Activated CD4-positive, alpha-beta T cell treated with anti-CD3 and anti-CD28 coated beads, Interleukin-2, amount 10 ng/mL, durations not matched to agents 24 days and 14 days (primary cell): ENCODE measurements around the gene SCMH1. TPM values are rescaled to one million over a fixed set of nuclear protein-coding genes. Genes with fewer than 3 reads are reported as not detected.
A peak's percentile ranks its signal among the peaks of the same experiment; 100 is the strongest.

ENCODE experiments used
- DNase-seq: peaks from one replicate; pipeline ENCODE4 v3.0.0; 2022
- H3K27ac Mint-ChIP-seq: one replicate; pipeline ENCODE4 v1.8.0; 2022; ENCODE audit warnings: mild to moderate bottlenecking, mixed read lengths
- H3K27me3 Mint-ChIP-seq: one replicate; pipeline ENCODE4 v1.8.0; 2022; ENCODE audit warnings: mixed read lengths
- H3K36me3 Mint-ChIP-seq: one replicate; pipeline ENCODE4 v1.8.0; 2022; ENCODE audit warnings: low read depth, mild to moderate bottlenecking, mixed read lengths
- H3K4me1 Mint-ChIP-seq: one replicate; pipeline ENCODE4 v1.8.0; 2021; ENCODE audit warnings: mixed read lengths
- H3K4me3 Mint-ChIP-seq: one replicate; pipeline ENCODE4 v1.8.0; 2022; ENCODE audit warnings: mild to moderate bottlenecking, moderate library complexity, mixed read lengths
- H3K9me3 Mint-ChIP-seq: one replicate; pipeline ENCODE4 v1.8.0; 2021; ENCODE audit warnings: mixed read lengths
- intact Hi-C: fragments of 100-400 bp; cut with micrococcal nuclease; formaldehyde crosslinking; loops from one replicate; pipeline ENCODE4 v1.15.1; 2023
- total RNA-seq: library from RNA; stranded (reverse); gene quantifications from 2 replicates; pipeline ENCODE4 v1.2.3, GENCODE V29; 2022

The SCMH1 gene
- total RNA-seq, result 20.8 and 23.3 TPM in 2 replicates

- Mint-ChIP-seq H3K9me3 (no peaks in the 10 kb centered on the region), H3K4me1 (peaks cover 19% of the 10 kb centered on the region), H3K27ac (peak within 1 kb of the TSS; percentile 80), H3K36me3 (no peaks in the 10 kb centered on the region), H3K4me3 (peak within 1 kb of the TSS; percentile 82), H3K27me3 (no peaks in the 10 kb centered on the region)
- intact Hi-C loops, result no loop called here
- DNase-seq, result peak; percentile 87
Measured at GRCh38 chr1:41241749-41242341, at the start of gene SCMH1. SCMH1 (minus strand) TSS chr1:41242306; CDS start chr1:41186133, 56,173 bp downstream.

GRCh38 chr1:41291195-41291594 lies 49.1 kb upstream of the SCMH1 start:
- Mint-ChIP-seq H3K36me3 (no peaks in the 10 kb centered on the region), H3K27me3 (peaks cover 30% of the 10 kb centered on the region), H3K4me3 (no peak overlapping the region), H3K9me3 (no peaks in the 10 kb centered on the region), H3K4me1 (no peaks in the 10 kb centered on the region), H3K27ac (no peak overlapping the region)
- intact Hi-C loops, result no loop called here
- no peak for DNase-seq

GRCh38 chr1:41289196-41289595 lies 47.1 kb upstream of the SCMH1 start:
- DNase-seq, result no peak
- Mint-ChIP-seq H3K4me1 (peaks cover 2% of the 10 kb centered on the region), H3K27ac (no peak overlapping the region), H3K4me3 (no peak overlapping the region), H3K9me3 (no peaks in the 10 kb centered on the region), H3K36me3 (no peaks in the 10 kb centered on the region), H3K27me3 (peaks cover 34% of the 10 kb centered on the region)
- intact Hi-C loops, result no loop called here

GRCh38 chr1:41286992-41287391 lies 44.9 kb upstream of the SCMH1 start:
- Mint-ChIP-seq H3K36me3 (no peaks in the 10 kb centered on the region), H3K27ac (no peak overlapping the region), H3K4me3 (no peak overlapping the region), H3K27me3 (peaks cover 36% of the 10 kb centered on the region), H3K9me3 (no peaks in the 10 kb centered on the region), H3K4me1 (peaks cover 2% of the 10 kb centered on the region)
- intact Hi-C loops, result no loop called here
- DNase-seq, result no peak

- peaks cover 35% of the 10 kb centered on the region for H3K27me3 Mint-ChIP-seq
- DNase-seq, result no peak
- peaks cover 2% of the 10 kb centered on the region for H3K4me1 Mint-ChIP-seq
- H3K36me3 Mint-ChIP-seq, result no peaks in the 10 kb centered on the region
- no peak overlapping the region for H3K27ac Mint-ChIP-seq
- H3K9me3 Mint-ChIP-seq, result no peaks in the 10 kb centered on the region
- intact Hi-C loops, result no loop called here
- no peak overlapping the region for H3K4me3 Mint-ChIP-seq
Measured at GRCh38 chr1:41286486-41286885, 44.4 kb upstream of the SCMH1 start.

- Mint-ChIP-seq H3K4me1 (peaks cover 2% of the 10 kb centered on the region), H3K27me3 (peaks cover 30% of the 10 kb centered on the region)
- intact Hi-C loops, result no loop called here
Measured at GRCh38 chr1:41285818-41286217, 43.7 kb upstream of the SCMH1 start.

GRCh38 chr1:41284121-41284520 lies 42.0 kb upstream of the SCMH1 start:
- Mint-ChIP-seq H3K27me3 (peaks cover 24% of the 10 kb centered on the region), H3K36me3 (no peaks in the 10 kb centered on the region), H3K9me3 (no peaks in the 10 kb centered on the region), H3K4me1 (peaks cover 2% of the 10 kb centered on the region), H3K4me3 (no peak overlapping the region), H3K27ac (no peak overlapping the region)
- intact Hi-C loops, result loop anchor here (5.0 kb wide), 2 partner anchors 133 to 148 kb away; no protein-coding TSS in a partner anchor
- no peak for DNase-seq

More at GRCh38 chr1:41285818-41286217, 43.7 kb upstream of the SCMH1 start:
- H3K27ac Mint-ChIP-seq, result no peak overlapping the region
- no peaks in the 10 kb centered on the region for H3K9me3 Mint-ChIP-seq
- H3K4me3 Mint-ChIP-seq, result no peak overlapping the region
- DNase-seq, result no peak
- H3K36me3 Mint-ChIP-seq, result no peaks in the 10 kb centered on the region

- intact Hi-C loops, result loop anchor here (5.0 kb wide), 2 partner anchors 135 to 150 kb away; no protein-coding TSS in a partner anchor
- Mint-ChIP-seq H3K9me3 (no peaks in the 10 kb centered on the region), H3K27ac (no peak overlapping the region), H3K27me3 (peaks cover 18% of the 10 kb centered on the region), H3K4me1 (peaks cover 2% of the 10 kb centered on the region), H3K36me3 (no peaks in the 10 kb centered on the region), H3K4me3 (no peak overlapping the region)
- DNase-seq, result peak; percentile 72
Measured at GRCh38 chr1:41282679-41283317, 40.7 kb upstream of the SCMH1 start.

- H3K9me3 Mint-ChIP-seq, result no peaks in the 10 kb centered on the region
- intact Hi-C loops, result loop anchor here (5.0 kb wide), 2 partner anchors 136 to 151 kb away; no protein-coding TSS in a partner anchor
- no peaks in the 10 kb centered on the region for H3K36me3 Mint-ChIP-seq
- peaks cover 11% of the 10 kb centered on the region for H3K27me3 Mint-ChIP-seq
- no peak overlapping the region for H3K27ac Mint-ChIP-seq
- H3K4me1 Mint-ChIP-seq, result peaks cover 2% of the 10 kb centered on the region
- H3K4me3 Mint-ChIP-seq, result no peak overlapping the region
- DNase-seq, result no peak
Measured at GRCh38 chr1:41281334-41281733, 39.2 kb upstream of the SCMH1 start.

- Mint-ChIP-seq H3K27me3 (peaks cover 7% of the 10 kb centered on the region), H3K27ac (no peak overlapping the region), H3K36me3 (no peaks in the 10 kb centered on the region), H3K9me3 (no peaks in the 10 kb centered on the region), H3K4me3 (no peak overlapping the region), H3K4me1 (no peaks in the 10 kb centered on the region)
- DNase-seq, result no peak
- intact Hi-C loops, result loop anchor here (5.0 kb wide), 2 partner anchors 137 to 152 kb away; no protein-coding TSS in a partner anchor
Measured at GRCh38 chr1:41280202-41281032, 38.3 kb upstream of the SCMH1 start.

GRCh38 chr1:41278076-41278475 lies 36.0 kb upstream of the SCMH1 start:
- Mint-ChIP-seq H3K27me3 (peaks cover 4% of the 10 kb centered on the region), H3K4me3 (no peak overlapping the region), H3K9me3 (no peaks in the 10 kb centered on the region), H3K36me3 (no peaks in the 10 kb centered on the region), H3K4me1 (no peaks in the 10 kb centered on the region), H3K27ac (no peak overlapping the region)
- no peak for DNase-seq
- intact Hi-C loops, result no loop called here

- H3K4me1 Mint-ChIP-seq, result no peaks in the 10 kb centered on the region
- H3K27ac Mint-ChIP-seq, result no peak overlapping the region
- intact Hi-C loops, result no loop called here
- DNase-seq, result no peak
- H3K36me3 Mint-ChIP-seq, result no peaks in the 10 kb centered on the region
- no peaks in the 10 kb centered on the region for H3K9me3 Mint-ChIP-seq
- no peak overlapping the region for H3K4me3 Mint-ChIP-seq
- peaks cover 2% of the 10 kb centered on the region for H3K27me3 Mint-ChIP-seq
Measured at GRCh38 chr1:41277371-41277975, 35.4 kb upstream of the SCMH1 start.

- Mint-ChIP-seq H3K27ac (no peak overlapping the region), H3K4me3 (no peak overlapping the region), H3K4me1 (no peaks in the 10 kb centered on the region), H3K27me3 (peaks cover 4% of the 10 kb centered on the region), H3K9me3 (no peaks in the 10 kb centered on the region), H3K36me3 (no peaks in the 10 kb centered on the region)
- intact Hi-C loops, result no loop called here
- no peak for DNase-seq
Measured at GRCh38 chr1:41275831-41276230, 33.7 kb upstream of the SCMH1 start.
